ENCODE results near the gene SLC7A6OS.
A peak's percentile ranks its signal among the peaks of the same experiment; 100 is the strongest.

SLC7A6OS gene

GRCh38 chr16:68264128-68265077 is 46.3 kb downstream of the SLC7A6OS start, which contains the start of gene SLC7A6 (continued):
- TF ChIP-seq ZFP69B (tag by site-specific recombination; IDR thresholded peaks at IDR 0.05) (peak; percentile 59; the same call in 1 of the 2 replicates), ZNF19 (tag by site-specific recombination; IDR thresholded peaks at IDR 0.05; ENCODE audit: low read depth) (no peak), ZNF629 (tag by site-specific recombination; IDR thresholded peaks at IDR 0.05) (peak; percentile 32; the same call in 1 of the 2 replicates), ZNF311 (tag by site-specific recombination; IDR thresholded peaks at IDR 0.05; ENCODE audit: borderline replicate concordance) (no peak), REPIN1 (tag by site-specific recombination; IDR thresholded peaks at IDR 0.05; ENCODE audit: low read depth) (peak; percentile 68; the same call in 1 of the 2 replicates), GLIS2 (tag by site-specific recombination; IDR thresholded peaks at IDR 0.05) (peak; percentile 83), ZFP37 (tag by site-specific recombination; IDR thresholded peaks at IDR 0.05) (no peak; the same call in 1 of the 2 replicates), ZNF529 (tag by site-specific recombination; IDR thresholded peaks at IDR 0.05; ENCODE audit: insufficient replicate concordance) (no peak), ZNF549 (tag by site-specific recombination; IDR thresholded peaks at IDR 0.05) (no peak), YY2 (tag by site-specific recombination; IDR thresholded peaks at IDR 0.05) (peak; percentile 34; the same call in 1 of the 2 replicates), ZNF510 (tag by site-specific recombination; IDR thresholded peaks at IDR 0.05; ENCODE audit: insufficient replicate concordance) (no peak), IKZF3 (tag by site-specific recombination; IDR thresholded peaks at IDR 0.05) (0 out of 2 replicates have a peak, but pooled peaks have one; percentile 36), ZNF660 (tag by site-specific recombination; IDR thresholded peaks at IDR 0.05) (no peak; the same call in none of the 2 replicates), ZNF654 (tag by site-specific recombination; IDR thresholded peaks at IDR 0.05; ENCODE audit: low read depth) (no peak), YY1 (tag by site-specific recombination; IDR thresholded peaks at IDR 0.05) (no peak), ZNF146 (tag by site-specific recombination; IDR thresholded peaks at IDR 0.05) (no peak), KLF17 (tag by site-specific recombination; IDR thresholded peaks at IDR 0.05) (peak; percentile 29; the same call in 1 of the 2 replicates), ZNF701 (tag by site-specific recombination; IDR thresholded peaks at IDR 0.05) (no peak), KLF8 (tag by site-specific recombination; IDR thresholded peaks at IDR 0.05) (peak; percentile 49; the same call in 1 of the 2 replicates), SETDB1 (IDR thresholded peaks at IDR 0.05; ENCODE audit: insufficient read length, low read length) (no peak), ZNF324 (tag by site-specific recombination; IDR thresholded peaks at IDR 0.05) (peak; percentile 57; the same call in 1 of the 2 replicates), ZBTB26 (tag by site-specific recombination; optimal IDR thresholded peaks at IDR 0.05) (peak; percentile 98), ZNF23 (tag by site-specific recombination; IDR thresholded peaks at IDR 0.05; ENCODE audit: borderline replicate concordance) (no peak), OSR2 (tag by site-specific recombination; IDR thresholded peaks at IDR 0.05) (no peak), ZNF292 (tag by site-specific recombination; IDR thresholded peaks at IDR 0.05; ENCODE audit: borderline replicate concordance, low read depth) (no peak), HOXC10 (CRISPR knock-in tag; IDR thresholded peaks at IDR 0.05) (no peak), ZNF416 (tag by site-specific recombination; IDR thresholded peaks at IDR 0.05) (no peak), ZBTB21 (tag by site-specific recombination; IDR thresholded peaks at IDR 0.05) (no peak), ZNF521 (tag by site-specific recombination; IDR thresholded peaks at IDR 0.05) (no peak), ZNF433 (tag by site-specific recombination; IDR thresholded peaks at IDR 0.05; ENCODE audit: low read depth) (no peak), BCL11B (tag by site-specific recombination; IDR thresholded peaks at IDR 0.05; ENCODE audit: low read depth) (no peak), ZNF776 (tag by site-specific recombination; IDR thresholded peaks at IDR 0.05; ENCODE audit: borderline replicate concordance) (no peak), ZNF341 (tag by site-specific recombination; IDR thresholded peaks at IDR 0.05; ENCODE audit: low read depth) (no peak), ZBTB44 (tag by site-specific recombination; IDR thresholded peaks at IDR 0.05) (no peak)
- TF ChIP-seq, protein P1, sequence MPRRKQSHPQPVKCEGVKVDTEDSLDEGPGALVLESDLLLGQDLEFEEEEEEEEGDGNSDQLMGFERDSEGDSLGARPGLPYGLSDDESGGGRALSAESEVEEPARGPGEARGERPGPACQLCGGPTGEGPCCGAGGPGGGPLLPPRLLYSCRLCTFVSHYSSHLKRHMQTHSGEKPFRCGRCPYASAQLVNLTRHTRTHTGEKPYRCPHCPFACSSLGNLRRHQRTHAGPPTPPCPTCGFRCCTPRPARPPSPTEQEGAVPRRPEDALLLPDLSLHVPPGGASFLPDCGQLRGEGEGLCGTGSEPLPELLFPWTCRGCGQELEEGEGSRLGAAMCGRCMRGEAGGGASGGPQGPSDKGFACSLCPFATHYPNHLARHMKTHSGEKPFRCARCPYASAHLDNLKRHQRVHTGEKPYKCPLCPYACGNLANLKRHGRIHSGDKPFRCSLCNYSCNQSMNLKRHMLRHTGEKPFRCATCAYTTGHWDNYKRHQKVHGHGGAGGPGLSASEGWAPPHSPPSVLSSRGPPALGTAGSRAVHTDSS (tag by site-specific recombination; IDR thresholded peaks at IDR 0.05) = no peak

Data from HEK293 (cell line).